Measurements from ENCODE around the gene IGFLR1.

DNA sequence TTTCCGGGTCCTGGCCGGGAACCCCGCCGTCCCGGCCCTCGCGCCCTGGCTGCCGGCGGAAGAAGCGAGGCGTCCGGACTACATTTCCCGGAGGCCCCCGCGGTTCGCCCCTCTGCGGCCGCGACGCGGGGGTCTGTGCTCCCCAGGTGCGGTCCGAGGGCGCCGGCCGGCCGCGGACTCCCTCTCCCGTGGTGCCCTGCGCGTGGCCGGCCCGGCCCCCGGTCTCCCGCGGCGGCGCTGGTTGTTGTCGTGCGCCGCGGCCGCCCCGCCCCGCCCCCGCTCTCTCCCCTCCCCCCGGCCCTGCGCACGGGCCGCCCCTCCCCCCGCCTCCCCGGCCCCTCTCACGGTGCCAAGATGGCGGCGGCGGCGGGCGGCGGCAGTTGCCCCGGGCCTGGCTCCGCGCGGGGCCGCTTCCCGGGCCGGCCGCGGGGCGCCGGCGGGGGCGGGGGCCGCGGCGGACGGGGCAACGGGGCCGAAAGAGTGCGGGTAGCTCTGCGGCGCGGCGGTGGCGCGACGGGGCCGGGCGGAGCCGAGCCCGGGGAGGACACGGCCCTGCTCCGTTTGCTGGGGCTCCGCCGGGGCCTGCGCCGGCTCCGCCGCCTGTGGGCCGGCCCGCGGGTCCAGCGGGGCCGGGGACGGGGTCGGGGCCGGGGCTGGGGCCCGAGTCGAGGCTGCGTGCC lies 24.4 kb downstream of the IGFLR1 start, which contains the start of gene KMT2B:
- TF ChIP-seq, protein P1, sequence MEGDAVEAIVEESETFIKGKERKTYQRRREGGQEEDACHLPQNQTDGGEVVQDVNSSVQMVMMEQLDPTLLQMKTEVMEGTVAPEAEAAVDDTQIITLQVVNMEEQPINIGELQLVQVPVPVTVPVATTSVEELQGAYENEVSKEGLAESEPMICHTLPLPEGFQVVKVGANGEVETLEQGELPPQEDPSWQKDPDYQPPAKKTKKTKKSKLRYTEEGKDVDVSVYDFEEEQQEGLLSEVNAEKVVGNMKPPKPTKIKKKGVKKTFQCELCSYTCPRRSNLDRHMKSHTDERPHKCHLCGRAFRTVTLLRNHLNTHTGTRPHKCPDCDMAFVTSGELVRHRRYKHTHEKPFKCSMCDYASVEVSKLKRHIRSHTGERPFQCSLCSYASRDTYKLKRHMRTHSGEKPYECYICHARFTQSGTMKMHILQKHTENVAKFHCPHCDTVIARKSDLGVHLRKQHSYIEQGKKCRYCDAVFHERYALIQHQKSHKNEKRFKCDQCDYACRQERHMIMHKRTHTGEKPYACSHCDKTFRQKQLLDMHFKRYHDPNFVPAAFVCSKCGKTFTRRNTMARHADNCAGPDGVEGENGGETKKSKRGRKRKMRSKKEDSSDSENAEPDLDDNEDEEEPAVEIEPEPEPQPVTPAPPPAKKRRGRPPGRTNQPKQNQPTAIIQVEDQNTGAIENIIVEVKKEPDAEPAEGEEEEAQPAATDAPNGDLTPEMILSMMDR (IDR thresholded peaks at IDR 0.05), result no peak
- TF ChIP-seq, protein P2, sequence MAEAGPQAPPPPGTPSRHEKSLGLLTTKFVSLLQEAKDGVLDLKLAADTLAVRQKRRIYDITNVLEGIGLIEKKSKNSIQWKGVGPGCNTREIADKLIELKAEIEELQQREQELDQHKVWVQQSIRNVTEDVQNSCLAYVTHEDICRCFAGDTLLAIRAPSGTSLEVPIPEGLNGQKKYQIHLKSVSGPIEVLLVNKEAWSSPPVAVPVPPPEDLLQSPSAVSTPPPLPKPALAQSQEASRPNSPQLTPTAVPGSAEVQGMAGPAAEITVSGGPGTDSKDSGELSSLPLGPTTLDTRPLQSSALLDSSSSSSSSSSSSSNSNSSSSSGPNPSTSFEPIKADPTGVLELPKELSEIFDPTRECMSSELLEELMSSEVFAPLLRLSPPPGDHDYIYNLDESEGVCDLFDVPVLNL (CRISPR knock-in tag; IDR thresholded peaks at IDR 0.05; ENCODE audit: borderline replicate concordance, low read depth), result no peak
- TF ChIP-seq ZNF263 (CRISPR knock-in tag; IDR thresholded peaks at IDR 0.05; ENCODE audit: low read depth) (no peak), FOXJ3 (CRISPR knock-in tag; IDR thresholded peaks at IDR 0.05; ENCODE audit: borderline replicate concordance) (no peak), IRF2 (CRISPR knock-in tag; IDR thresholded peaks at IDR 0.05; ENCODE audit: borderline replicate concordance, low read depth) (no peak), NFATC4 (CRISPR knock-in tag; IDR thresholded peaks at IDR 0.05) (no peak), CREM (CRISPR knock-in tag; IDR thresholded peaks at IDR 0.05) (no peak; the same call in 1 of the 2 replicates), SP1 (CRISPR knock-in tag; conservative IDR thresholded peaks at IDR 0.05) (peak; percentile 71)
- TF ChIP-seq, protein P3, sequence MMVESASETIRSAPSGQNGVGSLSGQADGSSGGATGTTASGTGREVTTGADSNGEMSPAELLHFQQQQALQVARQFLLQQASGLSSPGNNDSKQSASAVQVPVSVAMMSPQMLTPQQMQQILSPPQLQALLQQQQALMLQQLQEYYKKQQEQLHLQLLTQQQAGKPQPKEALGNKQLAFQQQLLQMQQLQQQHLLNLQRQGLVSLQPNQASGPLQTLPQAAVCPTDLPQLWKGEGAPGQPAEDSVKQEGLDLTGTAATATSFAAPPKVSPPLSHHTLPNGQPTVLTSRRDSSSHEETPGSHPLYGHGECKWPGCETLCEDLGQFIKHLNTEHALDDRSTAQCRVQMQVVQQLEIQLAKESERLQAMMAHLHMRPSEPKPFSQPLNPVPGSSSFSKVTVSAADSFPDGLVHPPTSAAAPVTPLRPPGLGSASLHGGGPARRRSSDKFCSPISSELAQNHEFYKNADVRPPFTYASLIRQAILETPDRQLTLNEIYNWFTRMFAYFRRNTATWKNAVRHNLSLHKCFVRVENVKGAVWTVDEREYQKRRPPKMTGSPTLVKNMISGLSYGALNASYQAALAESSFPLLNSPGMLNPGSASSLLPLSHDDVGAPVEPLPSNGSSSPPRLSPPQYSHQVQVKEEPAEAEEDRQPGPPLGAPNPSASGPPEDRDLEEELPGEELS (CRISPR knock-in tag; IDR thresholded peaks at IDR 0.05), result no peak
- TF ChIP-seq, protein P4, sequence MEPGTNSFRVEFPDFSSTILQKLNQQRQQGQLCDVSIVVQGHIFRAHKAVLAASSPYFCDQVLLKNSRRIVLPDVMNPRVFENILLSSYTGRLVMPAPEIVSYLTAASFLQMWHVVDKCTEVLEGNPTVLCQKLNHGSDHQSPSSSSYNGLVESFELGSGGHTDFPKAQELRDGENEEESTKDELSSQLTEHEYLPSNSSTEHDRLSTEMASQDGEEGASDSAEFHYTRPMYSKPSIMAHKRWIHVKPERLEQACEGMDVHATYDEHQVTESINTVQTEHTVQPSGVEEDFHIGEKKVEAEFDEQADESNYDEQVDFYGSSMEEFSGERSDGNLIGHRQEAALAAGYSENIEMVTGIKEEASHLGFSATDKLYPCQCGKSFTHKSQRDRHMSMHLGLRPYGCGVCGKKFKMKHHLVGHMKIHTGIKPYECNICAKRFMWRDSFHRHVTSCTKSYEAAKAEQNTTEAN (CRISPR knock-in tag; IDR thresholded peaks at IDR 0.05), result no peak
- TF ChIP-seq, protein P5, sequence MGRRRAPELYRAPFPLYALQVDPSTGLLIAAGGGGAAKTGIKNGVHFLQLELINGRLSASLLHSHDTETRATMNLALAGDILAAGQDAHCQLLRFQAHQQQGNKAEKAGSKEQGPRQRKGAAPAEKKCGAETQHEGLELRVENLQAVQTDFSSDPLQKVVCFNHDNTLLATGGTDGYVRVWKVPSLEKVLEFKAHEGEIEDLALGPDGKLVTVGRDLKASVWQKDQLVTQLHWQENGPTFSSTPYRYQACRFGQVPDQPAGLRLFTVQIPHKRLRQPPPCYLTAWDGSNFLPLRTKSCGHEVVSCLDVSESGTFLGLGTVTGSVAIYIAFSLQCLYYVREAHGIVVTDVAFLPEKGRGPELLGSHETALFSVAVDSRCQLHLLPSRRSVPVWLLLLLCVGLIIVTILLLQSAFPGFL (CRISPR knock-in tag; IDR thresholded peaks at IDR 0.05; ENCODE audit: borderline replicate concordance), result no peak
- TF ChIP-seq, protein P6, sequence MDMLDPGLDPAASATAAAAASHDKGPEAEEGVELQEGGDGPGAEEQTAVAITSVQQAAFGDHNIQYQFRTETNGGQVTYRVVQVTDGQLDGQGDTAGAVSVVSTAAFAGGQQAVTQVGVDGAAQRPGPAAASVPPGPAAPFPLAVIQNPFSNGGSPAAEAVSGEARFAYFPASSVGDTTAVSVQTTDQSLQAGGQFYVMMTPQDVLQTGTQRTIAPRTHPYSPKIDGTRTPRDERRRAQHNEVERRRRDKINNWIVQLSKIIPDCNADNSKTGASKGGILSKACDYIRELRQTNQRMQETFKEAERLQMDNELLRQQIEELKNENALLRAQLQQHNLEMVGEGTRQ (CRISPR knock-in tag; IDR thresholded peaks at IDR 0.05), result no peak
- TF ChIP-seq, protein P7, sequence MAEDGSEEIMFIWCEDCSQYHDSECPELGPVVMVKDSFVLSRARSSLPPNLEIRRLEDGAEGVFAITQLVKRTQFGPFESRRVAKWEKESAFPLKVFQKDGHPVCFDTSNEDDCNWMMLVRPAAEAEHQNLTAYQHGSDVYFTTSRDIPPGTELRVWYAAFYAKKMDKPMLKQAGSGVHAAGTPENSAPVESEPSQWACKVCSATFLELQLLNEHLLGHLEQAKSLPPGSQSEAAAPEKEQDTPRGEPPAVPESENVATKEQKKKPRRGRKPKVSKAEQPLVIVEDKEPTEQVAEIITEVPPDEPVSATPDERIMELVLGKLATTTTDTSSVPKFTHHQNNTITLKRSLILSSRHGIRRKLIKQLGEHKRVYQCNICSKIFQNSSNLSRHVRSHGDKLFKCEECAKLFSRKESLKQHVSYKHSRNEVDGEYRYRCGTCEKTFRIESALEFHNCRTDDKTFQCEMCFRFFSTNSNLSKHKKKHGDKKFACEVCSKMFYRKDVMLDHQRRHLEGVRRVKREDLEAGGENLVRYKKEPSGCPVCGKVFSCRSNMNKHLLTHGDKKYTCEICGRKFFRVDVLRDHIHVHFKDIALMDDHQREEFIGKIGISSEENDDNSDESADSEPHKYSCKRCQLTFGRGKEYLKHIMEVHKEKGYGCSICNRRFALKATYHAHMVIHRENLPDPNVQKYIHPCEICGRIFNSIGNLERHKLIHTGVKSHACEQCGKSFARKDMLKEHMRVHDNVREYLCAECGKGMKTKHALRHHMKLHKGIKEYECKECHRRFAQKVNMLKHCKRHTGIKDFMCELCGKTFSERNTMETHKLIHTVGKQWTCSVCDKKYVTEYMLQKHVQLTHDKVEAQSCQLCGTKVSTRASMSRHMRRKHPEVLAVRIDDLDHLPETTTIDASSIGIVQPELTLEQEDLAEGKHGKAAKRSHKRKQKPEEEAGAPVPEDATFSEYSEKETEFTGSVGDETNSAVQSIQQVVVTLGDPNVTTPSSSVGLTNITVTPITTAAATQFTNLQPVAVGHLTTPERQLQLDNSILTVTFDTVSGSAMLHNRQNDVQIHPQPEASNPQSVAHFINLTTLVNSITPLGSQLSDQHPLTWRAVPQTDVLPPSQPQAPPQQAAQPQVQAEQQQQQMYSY (CRISPR knock-in tag; IDR thresholded peaks at IDR 0.05), result no peak
